ENCODE measurements around the gene MICAL3.

DNA sequence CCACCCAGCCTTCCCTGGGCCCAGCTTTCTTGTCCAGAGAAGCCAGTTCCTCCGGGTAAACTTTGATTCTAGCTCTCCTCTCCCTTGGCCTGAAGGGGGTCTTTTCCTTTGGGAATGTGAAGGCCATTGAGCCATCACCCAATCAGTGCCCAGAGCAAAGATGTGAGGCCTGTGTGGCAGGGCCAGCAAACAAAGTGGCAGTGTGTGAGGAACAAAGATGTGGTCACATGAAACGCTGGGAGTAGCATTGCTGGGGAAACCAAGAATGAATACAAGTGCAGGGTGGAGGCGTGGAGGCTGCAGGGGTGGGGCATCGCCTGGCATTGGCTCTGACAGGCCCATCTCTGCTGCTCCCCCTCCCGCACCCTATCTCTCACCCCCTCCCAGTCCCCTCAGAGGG lies 158.2 kb downstream of the MICAL3 start:
- TF ChIP-seq POLR2AphosphoS5 (IDR thresholded peaks at IDR 0.05; ENCODE audit: borderline replicate concordance, low read depth, low read length) = no peak
- TF ChIP-seq EZH2 (IDR thresholded peaks at IDR 0.05) = no peak
- TF ChIP-seq FOXP2 (optimal IDR thresholded peaks at IDR 0.05; ENCODE audit: control extremely low read depth, extremely low read length, insufficient read depth) = no peak
